T-helper 1 cell treated with Interleukin-12 subunit alpha and Interleukin-12 subunit beta and Interleukin-4 antibody, amounts not matched to agents 30 μg/mL and 1 μg/mL, for 36 hours (primary cell): Measurements from ENCODE around the gene TENM3.

ENCODE experiments used
- H3K27ac Mint-ChIP-seq: one replicate; pipeline ENCODE4 v1.8.0; 2021; ENCODE audit warnings: mild to moderate bottlenecking, mixed read lengths
- H3K27me3 Mint-ChIP-seq: one replicate; pipeline ENCODE4 v1.8.0; 2021; ENCODE audit warnings: low read depth, mixed read lengths
- H3K36me3 Mint-ChIP-seq: one replicate; pipeline ENCODE4 v1.8.0; 2021; ENCODE audit warnings: low read depth, mixed read lengths
- H3K4me1 Mint-ChIP-seq: one replicate; pipeline ENCODE4 v1.8.0; 2021; ENCODE audit warnings: low read depth, mixed read lengths
- H3K4me3 Mint-ChIP-seq: one replicate; pipeline ENCODE4 v1.8.0; 2021; ENCODE audit warnings: mild to moderate bottlenecking, moderate library complexity, mixed read lengths
- H3K9me3 Mint-ChIP-seq: one replicate; pipeline ENCODE4 v1.8.0; 2021; ENCODE audit warnings: mixed read lengths

The TENM3 gene

DNA sequence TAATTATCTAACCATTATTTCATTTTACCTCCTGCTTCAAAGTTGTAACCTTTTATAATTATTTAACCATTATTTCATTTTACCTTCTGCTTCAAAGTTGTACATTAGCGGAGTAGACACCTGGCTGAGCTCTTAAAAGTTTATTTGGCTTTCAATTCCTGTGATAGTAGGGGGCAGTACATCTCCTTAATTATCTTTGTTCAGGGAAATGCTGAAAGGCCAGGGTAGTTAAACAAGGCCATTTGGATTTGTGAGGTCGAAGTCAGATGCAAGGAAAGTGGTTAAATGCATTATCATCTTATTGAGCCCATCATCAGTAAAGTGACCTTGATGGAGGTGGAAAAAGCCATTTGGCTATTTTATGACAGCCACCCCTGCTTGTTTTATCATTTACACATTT, 210.6 kb downstream of the TENM3 start:
- H3K4me1 Mint-ChIP-seq = peaks cover 4% of the 10 kb centered on the region
- H3K9me3 Mint-ChIP-seq = no peaks in the 10 kb centered on the region
- no peak overlapping the region for H3K27ac Mint-ChIP-seq
- H3K27me3 Mint-ChIP-seq = peaks cover 37% of the 10 kb centered on the region
- H3K36me3 Mint-ChIP-seq = no peaks in the 10 kb centered on the region
- no peak overlapping the region for H3K4me3 Mint-ChIP-seq

DNA sequence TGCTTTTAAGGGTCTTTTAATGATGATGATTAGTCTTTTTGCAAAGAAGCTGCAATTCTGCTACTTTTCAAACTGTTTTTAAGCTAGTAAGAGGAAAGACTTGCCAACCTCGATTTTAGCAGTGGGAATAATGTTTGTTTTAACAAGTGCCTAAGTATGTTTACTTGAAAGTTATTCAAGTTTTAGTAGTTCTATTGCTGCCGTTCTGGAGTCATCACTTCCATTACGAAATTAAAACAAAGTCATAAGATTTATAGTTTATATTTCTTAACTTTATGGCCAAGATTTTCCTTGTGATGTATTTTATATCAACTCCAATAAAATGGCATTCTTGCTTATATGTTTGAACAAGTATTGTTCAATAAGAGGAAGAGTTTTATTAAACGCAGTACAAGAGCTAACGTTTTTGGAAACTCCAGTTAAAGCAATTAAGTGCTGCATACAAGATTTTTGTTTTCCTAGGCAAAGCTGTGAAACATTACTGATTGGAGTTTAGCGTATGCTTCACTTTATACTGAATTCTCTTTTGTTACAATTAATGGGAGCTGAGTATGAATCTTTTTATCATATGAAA, 211.3 kb downstream of the TENM3 start:
- Mint-ChIP-seq H3K9me3 (no peaks in the 10 kb centered on the region), H3K4me1 (no peaks in the 10 kb centered on the region), H3K36me3 (no peaks in the 10 kb centered on the region), H3K4me3 (no peak overlapping the region), H3K27ac (no peak overlapping the region), H3K27me3 (peaks cover 31% of the 10 kb centered on the region)

GRCh38 chr4:182465114-182465513, 221.9 kb downstream of the TENM3 start:
- Mint-ChIP-seq H3K4me1 (no peaks in the 10 kb centered on the region), H3K27me3 (peaks cover 5% of the 10 kb centered on the region), H3K4me3 (no peak overlapping the region), H3K9me3 (no peaks in the 10 kb centered on the region), H3K36me3 (no peaks in the 10 kb centered on the region), H3K27ac (no peak overlapping the region)

DNA sequence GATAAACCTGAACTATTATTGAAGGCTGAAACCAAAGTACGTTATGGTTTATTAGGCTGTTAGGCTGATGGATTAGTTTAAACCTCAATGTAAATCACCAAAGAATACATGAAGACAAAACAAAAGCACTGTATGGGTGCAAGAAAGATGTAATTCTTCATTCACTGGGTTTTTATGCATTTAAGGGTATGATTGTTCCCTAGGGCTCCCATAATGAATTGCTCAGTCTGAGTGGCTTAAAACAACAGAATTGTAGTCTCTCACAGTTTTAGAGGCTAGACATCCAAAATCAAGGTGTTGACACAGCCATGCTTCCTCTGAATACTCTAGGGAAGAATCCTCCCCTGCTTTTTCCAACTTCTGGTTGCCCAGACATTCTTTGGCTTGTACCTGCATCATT, 222.8 kb downstream of the TENM3 start:
- no peaks in the 10 kb centered on the region for H3K36me3 Mint-ChIP-seq

GRCh38 chr4:182470215-182470614, 227.0 kb downstream of the TENM3 start:
- Mint-ChIP-seq H3K27me3 (no peaks in the 10 kb centered on the region), H3K9me3 (no peaks in the 10 kb centered on the region), H3K36me3 (no peaks in the 10 kb centered on the region), H3K27ac (no peak overlapping the region), H3K4me1 (no peaks in the 10 kb centered on the region), H3K4me3 (no peak overlapping the region)

More for the DNA sequence above, 222.8 kb downstream of the TENM3 start:
- Mint-ChIP-seq H3K27me3 (peaks cover 5% of the 10 kb centered on the region), H3K27ac (no peak overlapping the region), H3K4me3 (no peak overlapping the region), H3K9me3 (no peaks in the 10 kb centered on the region), H3K4me1 (no peaks in the 10 kb centered on the region)

DNA sequence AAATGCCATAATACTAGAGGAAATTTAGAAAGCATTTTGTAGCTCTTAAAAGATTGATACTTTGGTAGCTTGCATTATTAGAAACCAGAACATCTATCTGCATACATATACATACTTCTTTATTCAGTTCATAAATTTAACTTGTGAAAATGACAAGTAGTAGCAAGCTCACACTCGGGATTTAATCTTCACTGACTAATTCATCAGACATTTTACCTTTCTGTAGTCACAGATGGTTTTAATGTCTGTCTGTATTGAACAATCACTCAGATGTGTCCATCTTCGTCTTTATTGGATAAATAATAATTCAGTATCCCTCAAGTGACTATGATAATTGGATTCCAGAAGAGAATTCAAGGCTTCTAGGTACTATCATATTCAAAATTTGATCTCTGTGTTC, 232.3 kb downstream of the TENM3 start:
- no peak overlapping the region for H3K4me3 Mint-ChIP-seq
- H3K36me3 Mint-ChIP-seq = no peaks in the 10 kb centered on the region
- no peak overlapping the region for H3K27ac Mint-ChIP-seq
- H3K9me3 Mint-ChIP-seq = no peaks in the 10 kb centered on the region
- H3K27me3 Mint-ChIP-seq = peaks cover 4% of the 10 kb centered on the region
- H3K4me1 Mint-ChIP-seq = no peaks in the 10 kb centered on the region

- H3K4me3 Mint-ChIP-seq = no peak overlapping the region
Measured at GRCh38 chr4:182478475-182478874, 235.3 kb downstream of the TENM3 start.

DNA sequence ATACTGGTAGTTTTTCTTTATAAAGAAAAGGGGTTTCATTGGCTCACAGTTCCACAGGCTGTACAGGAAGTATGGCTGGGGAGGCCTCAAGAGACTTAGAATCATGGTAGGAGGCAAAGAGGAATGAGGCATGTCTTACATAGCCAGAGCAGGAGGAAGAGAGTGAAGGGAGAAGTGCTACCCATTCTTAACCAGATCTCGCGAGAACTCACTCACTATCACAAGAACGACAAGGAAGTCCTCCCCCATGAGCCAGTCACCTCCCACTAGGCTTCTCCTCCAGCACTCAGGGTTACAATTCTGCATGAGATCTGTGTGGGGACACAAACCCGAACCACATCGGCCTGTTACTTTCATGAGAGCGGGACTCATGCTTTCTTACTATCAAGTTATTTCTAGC, 240.5 kb downstream of the TENM3 start:
- H3K36me3 Mint-ChIP-seq = no peaks in the 10 kb centered on the region
- no peaks in the 10 kb centered on the region for H3K27me3 Mint-ChIP-seq
- no peak overlapping the region for H3K27ac Mint-ChIP-seq
- H3K4me3 Mint-ChIP-seq = no peak overlapping the region
- H3K9me3 Mint-ChIP-seq = no peaks in the 10 kb centered on the region
- no peaks in the 10 kb centered on the region for H3K4me1 Mint-ChIP-seq

More at GRCh38 chr4:182478475-182478874, 235.3 kb downstream of the TENM3 start:
- H3K36me3 Mint-ChIP-seq = no peaks in the 10 kb centered on the region
- H3K4me1 Mint-ChIP-seq = no peaks in the 10 kb centered on the region
- no peak overlapping the region for H3K27ac Mint-ChIP-seq
- peaks cover 4% of the 10 kb centered on the region for H3K27me3 Mint-ChIP-seq
- H3K9me3 Mint-ChIP-seq = no peaks in the 10 kb centered on the region

DNA sequence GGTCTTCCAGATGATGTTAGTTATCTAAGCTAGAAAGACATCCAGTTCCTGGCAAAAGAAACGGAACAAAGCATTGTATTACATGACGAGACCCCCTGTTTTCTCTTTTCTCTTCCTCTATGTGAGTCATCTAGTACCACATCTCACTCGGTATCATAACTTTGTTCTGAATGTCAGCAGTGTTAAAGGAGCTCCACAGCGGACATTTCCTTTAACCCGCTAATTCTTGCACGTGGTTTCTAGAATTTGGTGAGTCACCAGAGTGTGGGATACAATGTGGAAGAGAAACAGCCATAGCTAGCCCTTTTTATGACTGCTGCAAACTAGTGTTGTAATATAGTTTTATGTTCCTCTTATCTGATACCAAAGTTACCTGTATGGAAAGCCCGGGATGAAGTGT, 243.7 kb downstream of the TENM3 start:
- Mint-ChIP-seq H3K27me3 (peaks cover 10% of the 10 kb centered on the region), H3K4me1 (peaks cover 1% of the 10 kb centered on the region), H3K4me3 (no peak overlapping the region), H3K9me3 (no peaks in the 10 kb centered on the region), H3K36me3 (no peaks in the 10 kb centered on the region), H3K27ac (no peak overlapping the region)

DNA sequence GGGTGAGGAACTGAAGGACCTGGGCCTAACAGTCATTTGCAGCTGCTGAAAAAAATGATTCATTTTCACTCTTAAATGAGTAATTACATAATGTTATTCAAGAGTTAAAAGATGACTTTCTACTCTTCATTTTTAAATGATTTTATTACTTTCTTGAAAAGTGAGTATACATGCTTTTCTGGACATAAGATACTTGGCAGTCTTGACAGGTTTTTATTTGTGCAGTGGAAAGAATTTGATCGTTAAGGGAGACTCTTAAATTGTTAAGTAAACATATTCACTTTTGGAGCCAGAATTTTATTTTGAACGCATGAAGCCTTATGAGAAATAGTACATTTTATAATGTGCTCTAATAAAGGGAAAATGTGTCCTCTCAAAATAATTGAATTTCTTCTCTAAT, 245.7 kb downstream of the TENM3 start:
- Mint-ChIP-seq H3K4me3 (no peak overlapping the region), H3K27me3 (peaks cover 12% of the 10 kb centered on the region), H3K9me3 (no peaks in the 10 kb centered on the region), H3K27ac (no peak overlapping the region), H3K4me1 (peaks cover 6% of the 10 kb centered on the region), H3K36me3 (no peaks in the 10 kb centered on the region)

DNA sequence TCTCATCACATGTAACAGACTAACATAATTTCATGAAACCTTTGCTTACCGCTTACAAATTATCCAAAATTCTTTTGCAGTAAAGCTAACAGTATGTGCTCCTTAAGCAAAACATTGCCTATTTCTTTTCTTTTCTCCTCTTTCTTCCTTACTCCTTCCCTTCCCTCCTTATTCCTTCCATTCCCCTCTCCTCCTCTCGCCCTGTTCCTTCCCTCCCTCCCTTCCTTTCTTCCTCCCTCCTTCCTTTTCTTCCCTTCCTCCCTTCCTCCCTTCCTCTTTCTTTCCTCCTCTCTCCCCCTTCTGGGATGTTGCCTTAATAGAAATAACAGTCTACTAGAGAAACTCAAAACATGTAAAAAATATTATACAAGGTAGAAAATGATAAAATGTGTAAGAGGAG, 246.4 kb downstream of the TENM3 start:
- Mint-ChIP-seq H3K9me3 (no peaks in the 10 kb centered on the region), H3K4me1 (peaks cover 6% of the 10 kb centered on the region), H3K36me3 (no peaks in the 10 kb centered on the region), H3K4me3 (no peak overlapping the region), H3K27ac (no peak overlapping the region), H3K27me3 (peaks cover 12% of the 10 kb centered on the region)

DNA sequence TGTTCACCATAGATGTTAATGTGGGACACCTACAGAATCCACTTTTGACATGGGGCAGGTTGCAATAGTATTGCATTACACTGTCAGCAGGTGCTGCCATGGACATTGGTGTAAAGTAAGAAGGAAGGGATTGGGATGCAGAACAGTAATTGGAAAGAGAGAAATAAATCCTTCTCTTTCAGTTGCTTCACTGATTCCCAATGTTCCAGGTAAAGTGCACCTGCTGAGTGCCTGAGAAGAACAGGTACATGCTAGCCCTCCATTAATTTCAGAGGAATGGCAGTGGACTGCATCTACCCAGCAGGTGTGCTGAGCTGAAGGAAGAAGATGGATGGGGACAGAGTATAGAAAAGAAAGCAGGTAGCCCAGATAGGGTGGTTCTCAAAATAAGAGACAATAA, 248.5 kb downstream of the TENM3 start:
- Mint-ChIP-seq H3K4me1 (peaks cover 6% of the 10 kb centered on the region), H3K27me3 (peaks cover 12% of the 10 kb centered on the region), H3K4me3 (no peak overlapping the region), H3K9me3 (no peaks in the 10 kb centered on the region), H3K36me3 (no peaks in the 10 kb centered on the region), H3K27ac (no peak overlapping the region)

DNA sequence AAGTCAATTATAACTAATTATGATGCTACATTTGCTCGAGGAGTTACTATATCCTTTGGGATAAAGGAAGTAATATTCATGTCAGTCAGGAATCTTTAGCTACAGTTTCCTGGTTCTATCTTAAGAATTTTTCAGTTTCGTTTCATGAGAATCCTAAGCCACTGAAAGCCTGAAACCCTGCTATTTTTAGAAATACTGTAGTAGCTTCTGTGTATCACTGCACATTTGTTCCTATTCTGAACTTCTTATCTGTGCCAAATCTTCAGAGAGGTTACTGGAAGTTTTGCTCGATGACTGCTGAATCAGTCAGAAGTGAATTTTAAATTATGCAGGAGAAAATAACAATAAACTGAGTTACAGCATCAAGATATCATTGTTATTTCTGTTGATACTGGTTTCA, 249.2 kb downstream of the TENM3 start:
- Mint-ChIP-seq H3K4me1 (peaks cover 6% of the 10 kb centered on the region), H3K36me3 (no peaks in the 10 kb centered on the region), H3K27me3 (peaks cover 12% of the 10 kb centered on the region), H3K27ac (no peak overlapping the region), H3K4me3 (no peak overlapping the region), H3K9me3 (no peaks in the 10 kb centered on the region)

GRCh38 chr4:182493377-182493776, 250.2 kb downstream of the TENM3 start:
- no peaks in the 10 kb centered on the region for H3K36me3 Mint-ChIP-seq
- no peak overlapping the region for H3K4me3 Mint-ChIP-seq
- no peaks in the 10 kb centered on the region for H3K9me3 Mint-ChIP-seq
- peaks cover 6% of the 10 kb centered on the region for H3K4me1 Mint-ChIP-seq
- peaks cover 12% of the 10 kb centered on the region for H3K27me3 Mint-ChIP-seq
- no peak overlapping the region for H3K27ac Mint-ChIP-seq

DNA sequence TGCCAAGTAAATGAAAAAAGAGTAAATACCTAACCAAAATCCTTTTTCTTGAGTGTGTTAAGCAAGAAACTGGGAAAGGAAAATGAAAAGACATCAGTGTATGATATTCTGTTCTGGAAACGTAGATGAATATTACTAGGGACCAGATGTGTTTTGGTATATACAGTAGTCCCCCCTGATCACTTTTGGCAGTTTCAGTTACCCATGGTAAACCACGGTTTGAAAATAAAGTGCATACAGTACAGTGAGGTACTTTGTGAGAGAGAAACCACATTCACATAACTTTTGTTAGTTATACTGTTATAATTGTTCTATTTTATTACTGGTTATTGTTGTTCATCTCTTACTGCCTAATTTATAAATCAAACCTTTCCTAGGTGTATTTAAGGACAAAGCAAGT, 250.9 kb downstream of the TENM3 start:
- H3K9me3 Mint-ChIP-seq = no peaks in the 10 kb centered on the region
- H3K27me3 Mint-ChIP-seq = peaks cover 12% of the 10 kb centered on the region
- no peaks in the 10 kb centered on the region for H3K36me3 Mint-ChIP-seq
- H3K4me3 Mint-ChIP-seq = no peak overlapping the region
- H3K4me1 Mint-ChIP-seq = peaks cover 6% of the 10 kb centered on the region
- H3K27ac Mint-ChIP-seq = no peak overlapping the region

- H3K36me3 Mint-ChIP-seq = no peaks in the 10 kb centered on the region
- no peak overlapping the region for H3K4me3 Mint-ChIP-seq
- no peaks in the 10 kb centered on the region for H3K9me3 Mint-ChIP-seq
- H3K27ac Mint-ChIP-seq = no peak overlapping the region
- peaks cover 6% of the 10 kb centered on the region for H3K4me1 Mint-ChIP-seq
- peaks cover 12% of the 10 kb centered on the region for H3K27me3 Mint-ChIP-seq
Measured at GRCh38 chr4:182495031-182495430, 251.8 kb downstream of the TENM3 start.
